ENCODE results near the gene NPEPL1.

The NPEPL1 gene

GRCh38 chr20:58684291-58684690, 8.3 kb upstream of the NPEPL1 start:
- no peak for DNase-seq

DNA sequence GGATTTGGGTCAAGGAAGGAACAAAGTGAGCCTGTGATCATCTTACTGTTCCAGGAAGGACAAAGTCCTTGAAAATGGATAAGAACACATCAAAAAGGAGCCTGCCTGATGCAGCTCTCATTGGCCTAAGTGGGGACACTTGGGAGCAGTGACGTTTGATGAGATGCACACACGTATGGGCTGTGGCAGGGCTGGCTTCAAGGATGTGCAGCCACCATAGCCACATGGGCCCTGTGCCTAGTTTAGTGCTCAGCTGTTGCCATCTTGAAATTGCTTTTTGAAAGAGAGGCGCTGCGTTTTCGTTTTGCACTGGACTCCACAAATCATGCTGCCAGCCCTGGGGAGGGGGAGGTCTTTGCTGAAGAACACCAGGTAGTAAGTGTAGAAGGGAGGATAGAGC, 6.6 kb upstream of the NPEPL1 start:
- DNase-seq: no peak

GRCh38 chr20:58688414-58688813, 4.2 kb upstream of the NPEPL1 start:
- no peak for DNase-seq

- DNase-seq: peak in 1 of 2 experiments; percentile 44
Measured at GRCh38 chr20:58688840-58689239, 3.8 kb upstream of the NPEPL1 start.

DNA sequence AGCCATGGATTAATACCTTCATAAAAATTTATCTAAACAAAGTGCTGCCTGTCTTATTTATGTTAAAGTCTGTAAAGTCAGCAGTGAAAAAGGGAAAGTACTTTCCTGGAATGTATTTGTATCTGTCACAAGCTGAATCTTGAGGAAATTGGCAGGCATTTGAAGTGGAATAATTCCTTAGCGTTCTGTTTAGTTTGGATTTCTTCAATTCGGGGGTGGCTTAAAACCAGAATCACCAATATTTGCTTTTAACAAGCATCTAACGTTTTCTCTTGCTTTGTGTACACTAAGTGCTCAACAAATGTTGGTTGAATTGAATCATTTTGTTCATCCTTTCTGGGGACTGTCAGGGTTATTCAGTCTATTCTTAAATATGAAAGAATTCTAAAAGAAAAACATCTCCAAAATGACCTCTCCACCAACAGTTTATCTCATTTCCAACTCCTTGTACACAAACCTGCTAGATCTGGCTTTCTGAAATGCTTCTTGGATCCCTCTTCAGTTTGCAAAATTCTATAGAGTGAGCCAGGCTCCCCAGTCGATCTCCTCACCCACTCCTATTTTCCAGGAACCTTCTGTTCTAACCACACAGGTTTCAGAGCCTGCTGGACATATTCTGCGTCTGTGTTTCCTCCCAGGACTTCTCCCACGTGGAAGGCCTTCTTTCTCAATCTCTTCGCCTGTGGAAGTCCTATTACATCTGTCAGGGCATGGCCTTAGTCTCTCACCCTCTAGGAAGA, 2.0 kb upstream of the NPEPL1 start:
- no peak for DNase-seq

- DNase-seq: no peak
Measured at GRCh38 chr20:58691773-58692578, 624 bp upstream of the NPEPL1 start.

DNA sequence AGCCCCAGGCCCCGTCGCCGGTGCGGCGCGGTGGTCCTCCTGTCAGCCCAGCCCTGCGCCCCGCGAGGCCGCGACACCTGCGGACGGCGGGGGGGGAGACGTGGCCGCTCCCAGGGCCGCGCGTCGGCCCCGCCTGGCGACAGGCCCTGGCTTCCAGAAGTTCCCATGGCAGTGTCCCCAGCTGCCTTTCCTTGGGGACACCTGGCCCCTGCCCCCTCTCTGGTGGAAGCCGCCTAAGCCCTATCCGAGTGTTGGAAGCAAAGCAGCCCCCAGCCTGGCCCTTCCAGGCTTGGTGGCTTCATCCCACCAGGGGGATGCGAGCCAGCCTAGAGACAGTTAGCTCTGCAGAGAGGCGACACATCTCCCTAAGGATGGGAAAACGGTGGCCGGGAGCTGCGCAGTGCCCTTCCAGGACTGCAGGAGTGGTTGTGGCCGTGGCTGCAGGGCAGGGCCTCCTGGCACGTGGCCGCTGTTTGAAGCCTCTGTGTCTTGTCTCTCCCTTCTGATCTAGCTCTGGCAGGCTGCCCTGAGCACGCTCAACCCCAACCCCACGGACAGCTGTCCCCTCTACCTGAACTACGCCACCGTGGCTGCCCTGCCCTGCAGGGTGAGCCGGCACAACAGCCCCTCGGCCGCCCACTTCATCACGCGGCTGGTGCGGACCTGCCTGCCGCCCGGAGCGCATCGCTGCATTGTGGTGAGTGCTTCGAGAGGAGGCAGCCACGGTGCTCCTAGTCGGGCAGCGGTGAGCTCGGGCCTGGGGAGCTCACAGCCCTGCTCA, 816 bp downstream of the NPEPL1 start:
- DNase-seq: no peak

DNA sequence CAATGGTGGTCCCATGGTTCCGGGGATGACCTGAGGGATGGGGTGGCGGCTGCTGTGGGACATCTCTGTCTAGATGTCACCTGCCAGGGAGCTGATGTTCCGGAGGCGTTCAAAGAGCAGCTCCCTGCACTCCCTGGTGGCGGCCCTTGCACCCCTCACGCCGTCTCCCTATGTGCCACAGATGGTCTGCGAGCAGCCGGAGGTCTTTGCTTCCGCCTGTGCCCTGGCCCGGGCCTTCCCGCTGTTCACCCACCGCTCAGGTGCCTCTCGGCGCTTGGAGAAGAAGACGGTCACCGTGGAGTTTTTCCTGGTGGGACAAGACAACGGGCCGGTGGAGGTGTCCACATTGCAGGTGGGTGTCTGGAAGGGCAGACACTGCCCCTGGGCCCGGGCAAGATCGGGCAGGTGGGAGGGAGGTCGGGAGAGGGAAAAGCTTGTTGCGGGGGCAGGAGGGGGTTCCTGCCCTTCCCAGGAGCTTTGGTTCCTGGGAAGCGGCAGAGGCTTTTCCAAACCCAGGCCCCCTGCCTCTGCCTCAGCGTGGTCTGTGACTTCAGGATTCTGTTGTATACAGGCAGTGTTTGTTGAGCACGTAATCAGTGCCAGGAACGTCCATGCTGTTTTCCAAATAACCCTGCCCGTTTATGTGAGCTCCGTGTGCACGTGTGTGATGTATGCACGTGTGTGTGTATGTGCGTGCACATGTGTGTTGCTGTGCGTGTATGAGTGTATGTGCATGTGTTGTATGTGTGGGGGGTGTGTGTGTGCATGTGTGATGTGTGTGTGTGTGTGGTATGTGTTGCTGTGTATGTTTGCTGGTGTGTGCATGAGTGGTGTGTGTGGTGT, 1.9 kb downstream of the NPEPL1 start:
- no peak for DNase-seq

DNA sequence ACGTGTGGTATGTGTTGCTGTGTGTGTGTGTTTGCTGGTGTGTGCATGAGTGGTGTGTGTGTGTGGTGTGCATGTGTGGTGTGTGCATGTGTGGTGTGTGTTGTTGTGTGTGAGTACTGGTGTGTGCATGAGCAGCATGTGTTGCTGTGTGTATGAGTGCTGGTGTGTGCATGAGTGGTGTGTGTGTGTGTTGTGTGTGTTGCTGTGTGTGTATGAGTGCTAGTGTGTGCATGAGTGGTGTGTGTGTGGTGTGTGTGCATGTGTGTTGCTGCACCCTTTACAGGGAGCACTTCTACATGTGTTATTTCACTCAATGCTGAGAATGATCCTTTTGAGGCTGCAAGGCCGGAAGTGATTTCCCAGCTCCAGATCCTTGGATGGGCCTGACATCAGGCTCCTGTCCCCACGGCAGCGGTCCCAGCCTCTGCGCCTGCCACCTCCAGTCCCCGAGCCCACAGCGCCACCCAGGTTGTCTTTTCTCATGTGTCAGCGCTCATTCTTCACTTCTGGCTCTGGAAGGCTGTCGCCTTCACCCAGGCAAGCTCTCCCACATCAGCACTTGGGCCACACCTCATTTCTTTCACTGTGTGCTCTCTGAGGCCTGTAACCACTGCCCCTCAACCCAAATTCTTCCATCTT, 2.6 kb downstream of the NPEPL1 start:
- DNase-seq: no peak

DNA sequence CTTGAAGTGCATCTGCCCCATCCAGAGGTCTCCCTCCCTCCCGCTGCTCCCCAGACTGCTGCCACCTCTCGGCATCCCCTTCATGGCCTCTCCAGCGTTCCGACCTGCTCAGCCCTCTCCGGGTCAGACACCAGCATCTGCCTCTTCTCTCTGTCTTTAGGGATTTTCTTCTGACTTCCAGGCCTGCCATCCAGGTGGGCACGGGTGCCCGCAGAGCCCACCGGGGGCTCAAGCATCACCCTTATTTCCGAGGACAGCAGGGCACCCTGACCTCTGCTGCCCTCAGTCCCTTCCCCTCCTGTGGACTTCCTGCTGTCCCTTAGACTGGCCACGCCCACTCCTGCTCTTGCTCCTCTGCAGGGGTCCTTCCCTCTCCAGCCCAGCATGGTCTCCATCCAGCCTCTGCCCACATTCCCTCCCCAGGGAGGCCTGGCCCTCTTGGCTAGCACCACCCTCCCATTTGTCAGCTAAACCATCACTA, 3.3 kb downstream of the NPEPL1 start:
- no peak for DNase-seq

DNA sequence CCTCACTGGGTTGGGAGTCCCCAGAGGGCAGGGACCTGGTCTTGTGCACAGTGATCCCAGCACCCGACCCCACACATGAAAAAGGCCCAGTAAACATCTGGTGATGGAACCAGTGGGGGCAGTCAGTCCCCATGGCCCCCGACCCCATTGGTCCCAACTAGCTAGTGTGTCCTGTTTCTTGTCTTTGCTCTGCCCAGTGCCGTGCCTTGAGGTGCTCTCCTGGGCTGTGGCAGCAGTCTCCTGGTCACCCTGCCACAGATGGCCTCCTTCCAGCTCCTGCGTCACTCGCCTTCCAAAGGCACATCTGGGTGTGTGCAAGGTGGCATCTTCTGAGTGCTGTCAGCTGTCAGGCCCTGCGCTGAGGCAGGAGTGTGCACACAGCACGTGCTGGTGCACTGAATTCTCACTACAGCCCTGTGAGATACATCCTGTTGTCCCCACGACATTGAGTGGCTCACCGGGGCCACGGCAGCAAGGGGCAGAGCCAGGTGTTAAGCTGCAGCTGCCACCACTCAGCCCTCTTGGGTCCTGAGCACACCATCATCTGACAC, 3.9 kb downstream of the NPEPL1 start:
- no peak for DNase-seq

DNA sequence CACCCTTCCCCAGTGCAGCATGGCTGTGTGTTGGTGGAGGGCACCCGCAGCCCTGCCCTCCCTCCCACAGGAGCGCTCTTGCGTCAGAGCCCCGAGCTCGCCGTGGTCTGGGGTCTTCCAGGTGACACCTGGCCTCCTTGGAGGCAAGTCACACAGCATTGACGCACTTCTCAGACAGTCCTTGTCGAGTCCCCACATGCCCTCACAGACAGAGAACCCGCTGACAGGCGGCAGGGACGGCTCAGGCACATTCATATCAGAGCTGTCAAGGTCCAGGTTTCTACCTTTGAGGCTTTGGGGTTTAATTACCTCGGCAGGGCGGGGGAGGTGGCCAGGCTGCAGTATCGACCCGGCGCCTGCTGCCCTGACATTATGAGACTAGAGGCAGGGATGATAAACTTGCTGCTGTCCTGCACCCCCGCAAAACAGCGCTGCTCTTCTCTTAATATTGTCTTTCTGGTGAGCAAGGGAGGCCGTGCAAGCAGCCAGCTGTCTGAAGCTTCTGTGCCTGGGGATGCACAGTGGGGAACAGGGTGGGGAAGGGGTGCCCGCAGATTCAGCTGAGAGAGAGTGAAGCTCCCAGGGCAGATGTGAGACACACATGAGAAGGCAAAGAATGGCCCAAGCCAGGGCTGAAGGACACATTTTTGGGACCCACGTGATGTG, 4.7 kb downstream of the NPEPL1 start:
- DNase-seq: no peak

DNA sequence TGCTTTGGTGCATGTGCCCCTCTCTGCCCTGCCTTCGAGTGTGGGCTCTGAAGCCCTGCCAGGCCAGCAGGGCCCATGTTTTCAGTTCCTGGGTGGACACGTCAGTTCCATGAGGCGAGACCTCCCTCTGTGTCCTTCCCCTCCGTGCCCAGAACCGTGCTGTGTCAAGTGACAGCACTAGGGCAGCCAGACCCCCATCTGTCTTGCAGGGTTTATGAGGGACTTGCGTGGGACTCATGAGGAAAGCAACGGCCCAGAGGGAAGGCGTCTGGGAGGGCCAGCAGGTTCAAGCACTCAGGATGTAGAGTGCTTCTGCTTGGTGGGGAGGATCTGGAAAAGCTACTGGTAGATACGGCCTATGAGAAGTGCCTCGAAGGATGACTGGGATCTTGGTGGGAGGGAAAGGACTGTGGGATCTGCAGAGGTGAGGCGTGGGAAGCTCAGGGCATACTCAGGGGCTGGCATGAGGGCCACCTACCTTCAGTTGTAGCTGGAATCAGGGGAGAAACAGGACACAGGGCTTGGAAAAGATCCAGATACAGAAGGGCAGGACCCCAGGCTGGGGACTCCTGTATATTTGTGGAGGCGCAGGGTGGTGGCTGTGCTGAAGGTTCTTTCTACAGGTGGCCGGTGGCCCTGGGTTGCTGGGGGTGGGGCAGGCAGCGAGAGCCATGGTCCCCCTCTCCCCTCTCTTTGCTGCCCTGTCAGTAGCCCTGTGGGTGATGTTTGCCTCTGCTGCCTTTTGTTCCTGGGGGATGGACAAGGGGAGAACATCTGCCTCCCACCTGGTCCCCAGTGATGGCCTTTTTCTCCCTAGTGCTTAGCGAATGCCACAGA, 5.5 kb downstream of the NPEPL1 start:
- no peak for DNase-seq

GRCh38 chr20:58698741-58699622, 6.4 kb downstream of the NPEPL1 start:
- no peak for DNase-seq

- no peak for DNase-seq
Measured at GRCh38 chr20:58699623-58700107, 7.1 kb downstream of the NPEPL1 start.

DNA sequence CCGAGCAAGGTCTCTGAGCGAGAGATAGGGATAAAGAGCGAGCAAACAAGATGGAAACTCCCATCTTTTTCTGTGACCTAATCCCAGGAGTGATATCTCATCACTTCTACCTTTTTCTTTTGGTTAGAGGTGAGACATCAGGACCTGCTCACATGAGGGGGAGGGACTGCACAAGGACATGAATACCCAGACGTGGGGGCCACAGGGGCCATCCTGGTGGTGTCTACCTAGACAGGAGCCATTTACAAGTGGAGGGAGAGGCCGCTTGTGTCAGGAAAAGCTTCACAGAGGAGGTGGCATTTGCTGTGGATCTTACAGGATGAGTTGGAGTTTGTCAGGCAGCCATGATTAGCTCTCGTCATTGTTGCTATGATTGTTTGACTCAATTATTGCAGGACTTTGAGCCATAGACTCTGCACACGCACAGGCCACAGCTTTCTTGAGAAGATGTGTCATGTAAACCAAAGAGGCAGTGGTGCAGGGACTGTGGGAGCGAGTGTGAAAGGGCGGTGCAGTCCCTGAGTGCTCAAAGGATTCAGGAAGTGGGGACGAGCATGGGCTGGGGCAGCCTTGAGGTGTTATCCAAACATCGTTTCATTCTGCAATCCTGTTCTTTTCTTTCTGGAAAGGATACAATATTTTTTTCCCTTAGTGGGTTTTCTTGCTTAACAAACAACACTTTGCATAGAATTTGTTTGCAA, 7.7 kb downstream of the NPEPL1 start:
- no peak for DNase-seq

- DNase-seq: no peak
Measured at GRCh38 chr20:58700823-58701222, 8.2 kb downstream of the NPEPL1 start.
